ENCODE results near the gene TSEN54.

Gene TSEN54

DNA sequence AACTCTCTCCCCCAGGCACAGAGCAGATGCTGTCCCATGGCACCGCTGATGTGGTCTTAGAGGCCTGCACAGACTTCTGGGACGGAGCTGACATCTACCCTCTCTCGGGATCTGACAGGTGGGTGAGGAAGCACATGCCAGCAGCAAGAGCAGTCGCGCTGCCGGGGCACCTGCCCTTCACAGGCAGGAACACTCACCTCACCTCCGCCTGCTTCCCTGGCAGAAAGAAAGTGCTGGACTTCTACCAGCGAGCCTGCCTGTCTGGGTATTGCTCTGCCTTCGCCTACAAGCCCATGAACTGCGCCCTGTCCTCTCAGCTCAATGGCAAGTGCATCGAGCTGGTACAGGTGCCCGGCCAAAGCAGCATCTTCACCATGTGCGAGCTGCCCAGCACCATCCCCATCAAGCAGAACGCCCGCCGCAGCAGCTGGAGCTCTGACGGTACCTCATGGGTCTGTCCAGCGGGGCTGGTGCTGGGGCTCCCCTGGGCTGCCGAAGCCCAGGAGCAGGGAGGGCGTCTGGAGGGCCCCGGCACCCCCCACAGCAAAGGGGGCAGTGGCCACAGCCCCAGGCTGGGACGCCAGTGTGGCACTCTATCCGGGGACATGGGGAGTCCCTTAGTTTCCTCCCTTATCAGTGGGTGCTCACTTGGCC, 22.7 kb upstream of the TSEN54 start:
- no peak overlapping the region for H3K27ac Mint-ChIP-seq
- no peaks in the 10 kb centered on the region for H3K9me3 Mint-ChIP-seq
- H3K27me3 Mint-ChIP-seq (ENCODE audit: low read depth) = no peaks in the 10 kb centered on the region
- H3K4me3 Mint-ChIP-seq = no peak overlapping the region
- peaks cover 4% of the 10 kb centered on the region for H3K4me1 Mint-ChIP-seq (ENCODE audit: low read depth)
- H3K36me3 Mint-ChIP-seq (ENCODE audit: low read depth) = peaks cover 4% of the 10 kb centered on the region

DNA sequence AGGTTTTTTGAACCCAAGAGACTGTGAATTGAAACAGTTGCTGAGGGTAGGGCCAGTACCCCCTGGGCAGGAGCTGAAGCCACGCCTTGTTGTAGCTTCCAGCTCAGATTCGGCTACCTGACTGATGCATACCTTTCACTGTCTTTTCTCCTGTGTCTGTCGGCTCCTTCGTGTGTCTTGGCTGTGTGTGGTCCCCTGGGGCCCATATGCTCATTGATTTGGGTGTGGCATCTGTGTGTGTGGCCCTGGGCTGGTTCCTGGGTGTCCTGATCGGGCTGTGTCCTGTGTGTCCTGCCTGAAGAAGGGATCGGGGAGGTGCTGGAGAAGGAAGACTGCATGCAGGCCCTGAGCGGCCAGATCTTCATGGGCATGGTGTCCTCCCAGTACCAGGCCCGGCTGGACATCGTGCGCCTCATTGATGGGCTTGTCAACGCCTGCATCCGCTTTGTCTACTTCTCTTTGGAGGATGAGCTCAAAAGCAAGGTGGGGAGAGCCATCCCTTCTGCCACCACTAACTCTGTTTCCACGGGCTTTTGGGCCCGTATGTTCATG, 21.9 kb upstream of the TSEN54 start:
- H3K4me3 Mint-ChIP-seq = no peak overlapping the region

DNA sequence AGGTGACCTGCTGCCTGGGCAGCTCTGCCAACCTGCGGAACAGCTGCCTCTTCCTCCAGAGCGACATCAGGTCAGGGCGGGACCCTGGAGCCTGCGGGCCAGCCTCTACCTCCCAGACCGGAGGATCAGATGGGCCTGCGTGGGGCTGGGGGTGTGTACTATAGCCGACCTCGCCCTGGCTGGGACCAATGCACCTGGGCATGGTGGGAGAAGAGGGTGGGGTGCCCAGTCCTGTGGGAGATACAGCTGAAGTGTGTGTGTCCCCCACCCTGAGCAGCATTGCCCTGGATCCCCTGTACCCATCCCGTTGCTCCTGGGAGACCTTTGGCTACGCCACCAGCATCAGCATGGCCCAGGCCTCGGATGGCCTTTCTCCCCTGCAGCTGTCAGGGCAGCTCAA, 20.3 kb upstream of the TSEN54 start:
- Mint-ChIP-seq H3K27ac (no peak overlapping the region), H3K4me3 (no peak overlapping the region), H3K4me1 (ENCODE audit: low read depth) (peaks cover 4% of the 10 kb centered on the region), H3K27me3 (ENCODE audit: low read depth) (no peaks in the 10 kb centered on the region), H3K9me3 (no peaks in the 10 kb centered on the region), H3K36me3 (ENCODE audit: low read depth) (peaks cover 4% of the 10 kb centered on the region)

More for the DNA sequence above, 21.9 kb upstream of the TSEN54 start:
- Mint-ChIP-seq H3K9me3 (no peaks in the 10 kb centered on the region), H3K27ac (no peak overlapping the region), H3K36me3 (ENCODE audit: low read depth) (peaks cover 4% of the 10 kb centered on the region), H3K27me3 (ENCODE audit: low read depth) (no peaks in the 10 kb centered on the region), H3K4me1 (ENCODE audit: low read depth) (peaks cover 4% of the 10 kb centered on the region)

DNA sequence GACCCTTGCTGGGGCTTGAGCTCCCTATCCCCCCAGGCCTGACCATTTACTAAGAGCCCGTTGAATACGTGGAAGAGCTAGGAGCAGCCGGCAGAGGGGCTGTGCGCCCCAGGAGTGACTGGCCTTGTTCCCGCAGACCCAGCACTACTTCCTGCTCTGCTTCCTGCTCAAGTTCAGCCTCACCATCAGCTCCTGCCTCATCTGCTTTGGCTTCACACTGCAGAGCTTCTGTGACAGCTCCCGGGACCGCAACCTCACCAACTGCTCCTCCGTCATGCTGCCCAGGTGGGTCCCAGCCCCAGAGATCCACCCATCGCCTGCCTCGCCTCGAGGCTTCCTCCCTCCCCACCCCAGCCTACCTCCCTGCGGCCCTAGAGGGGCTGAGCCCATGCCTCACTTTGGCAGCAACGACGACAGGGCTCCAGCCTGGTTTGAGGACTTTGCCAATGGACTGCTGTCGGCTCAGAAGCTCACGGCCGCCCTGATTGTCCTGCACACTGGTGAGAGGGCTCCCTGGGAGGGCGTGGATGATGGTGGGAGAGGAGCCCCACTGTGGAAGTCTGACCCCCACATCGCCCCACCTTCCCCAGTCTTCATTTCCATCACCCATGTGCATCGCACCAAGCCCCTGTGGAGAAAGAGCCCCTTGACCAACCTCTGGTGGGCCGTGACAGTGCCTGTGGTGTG, 18.1 kb upstream of the TSEN54 start:
- no peak overlapping the region for H3K27ac Mint-ChIP-seq

DNA sequence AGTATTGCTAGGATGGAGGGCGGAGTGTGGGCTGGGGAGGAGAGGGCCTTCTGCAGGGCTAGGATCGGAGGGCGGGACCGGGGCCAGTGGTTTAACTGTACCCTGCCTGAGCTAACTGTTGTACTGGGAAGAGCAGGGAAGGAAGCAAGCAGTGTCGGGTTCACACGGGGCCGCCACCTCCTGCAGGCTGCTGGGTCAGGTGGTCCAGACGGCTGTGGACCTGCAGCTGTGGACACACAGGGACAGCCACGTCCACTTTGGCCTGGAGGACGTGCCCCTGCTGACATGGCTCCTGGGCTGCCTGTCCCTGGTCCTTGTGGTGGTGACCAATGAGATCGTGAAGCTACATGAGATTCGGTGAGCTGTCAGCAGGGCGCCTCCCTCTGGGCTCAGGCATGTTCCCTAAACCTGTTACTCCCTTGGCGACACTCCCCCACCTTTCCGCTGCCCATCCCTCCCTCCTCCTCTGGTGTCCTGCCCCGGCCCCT, 17.6 kb upstream of the TSEN54 start:
- Mint-ChIP-seq H3K27ac (no peak overlapping the region), H3K27me3 (ENCODE audit: low read depth) (no peaks in the 10 kb centered on the region), H3K4me1 (ENCODE audit: low read depth) (peaks cover 4% of the 10 kb centered on the region), H3K4me3 (no peak overlapping the region), H3K9me3 (no peaks in the 10 kb centered on the region), H3K36me3 (ENCODE audit: low read depth) (peaks cover 4% of the 10 kb centered on the region)

More for the DNA sequence above, 18.1 kb upstream of the TSEN54 start:
- no peaks in the 10 kb centered on the region for H3K9me3 Mint-ChIP-seq
- H3K4me3 Mint-ChIP-seq = no peak overlapping the region
- no peaks in the 10 kb centered on the region for H3K27me3 Mint-ChIP-seq (ENCODE audit: low read depth)
- peaks cover 4% of the 10 kb centered on the region for H3K4me1 Mint-ChIP-seq (ENCODE audit: low read depth)
- H3K36me3 Mint-ChIP-seq (ENCODE audit: low read depth) = peaks cover 4% of the 10 kb centered on the region

DNA sequence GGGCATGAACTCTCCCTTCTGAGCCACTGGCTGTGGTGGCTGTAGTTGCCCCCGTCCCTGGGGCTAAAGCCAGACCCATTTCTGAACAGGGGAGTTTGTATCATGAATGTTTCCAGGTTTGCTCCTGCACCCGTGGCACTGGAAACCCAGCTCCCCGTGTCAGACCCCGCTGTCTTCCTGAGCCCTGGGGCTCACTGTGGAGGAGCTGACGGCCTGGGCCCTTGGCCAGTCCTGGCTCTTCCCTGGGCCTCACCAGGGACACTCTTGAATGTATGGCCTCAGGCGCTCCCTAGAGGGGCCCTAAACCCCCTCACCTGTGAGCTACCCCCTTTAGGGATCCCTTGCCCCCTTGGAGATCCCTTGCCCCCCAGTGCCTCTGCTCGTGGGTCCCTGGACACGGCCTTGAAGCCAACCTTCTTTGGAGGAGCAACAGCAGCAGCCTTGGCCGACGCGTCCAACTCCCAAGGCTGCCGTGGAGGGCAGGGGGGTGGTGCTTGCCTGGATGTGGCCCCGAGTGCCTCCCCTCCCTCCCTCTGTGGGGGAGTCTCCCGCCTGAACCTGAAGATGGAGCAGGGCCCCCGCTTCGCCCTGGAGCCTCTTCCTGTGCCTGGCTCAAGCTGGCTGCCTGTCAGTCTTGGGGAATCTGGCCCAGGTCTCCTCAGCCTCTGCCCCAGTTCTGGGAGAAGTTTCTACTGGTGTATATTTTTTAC, 16.9 kb upstream of the TSEN54 start:
- Mint-ChIP-seq H3K27ac (no peak overlapping the region), H3K9me3 (no peaks in the 10 kb centered on the region), H3K4me3 (no peak overlapping the region), H3K36me3 (ENCODE audit: low read depth) (peaks cover 3% of the 10 kb centered on the region), H3K27me3 (ENCODE audit: low read depth) (no peaks in the 10 kb centered on the region), H3K4me1 (ENCODE audit: low read depth) (peaks cover 4% of the 10 kb centered on the region)

DNA sequence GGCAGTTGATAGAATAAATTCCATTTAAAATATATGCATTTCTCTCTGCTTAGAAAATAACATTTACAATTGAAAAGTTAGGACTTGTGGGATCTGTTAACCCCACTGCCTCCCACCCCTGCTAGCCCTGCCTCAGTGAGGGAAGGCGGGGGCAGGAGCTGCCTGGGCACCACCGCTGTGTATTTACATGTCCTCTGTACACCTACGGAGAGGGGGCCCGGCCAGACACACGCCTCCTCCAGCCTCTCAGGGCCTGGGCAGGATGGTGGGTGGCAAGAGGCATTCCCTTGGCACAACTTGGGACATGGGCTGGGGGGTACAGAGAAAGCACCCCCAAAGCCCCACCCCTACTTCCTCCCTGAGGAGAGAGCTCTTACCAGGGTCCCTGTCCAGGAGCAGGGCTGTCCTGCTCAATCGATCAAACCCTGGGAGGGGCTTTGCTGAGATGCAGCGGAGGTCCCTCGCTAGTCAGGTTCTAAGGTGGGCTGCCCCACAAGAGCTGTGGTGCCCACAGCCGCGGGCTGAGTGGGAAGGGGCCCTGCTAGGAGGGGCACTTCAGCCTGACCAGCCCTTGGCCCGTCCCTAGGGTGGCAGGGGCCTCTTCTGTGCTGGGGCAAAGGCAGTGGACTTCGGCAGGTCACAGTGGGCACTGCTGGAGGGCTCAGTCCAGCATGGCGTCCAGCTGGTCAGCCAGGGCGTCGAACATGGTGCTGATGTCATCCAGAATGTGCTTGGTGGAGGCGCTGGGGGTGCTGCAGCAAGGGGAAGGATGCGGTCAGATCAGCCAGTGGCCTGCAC, 15.7 kb upstream of the TSEN54 start:
- peaks cover 2% of the 10 kb centered on the region for H3K36me3 Mint-ChIP-seq (ENCODE audit: low read depth)
- H3K9me3 Mint-ChIP-seq = no peaks in the 10 kb centered on the region
- H3K27me3 Mint-ChIP-seq (ENCODE audit: low read depth) = no peaks in the 10 kb centered on the region
- H3K4me1 Mint-ChIP-seq (ENCODE audit: low read depth) = peaks cover 4% of the 10 kb centered on the region
- no peak overlapping the region for H3K27ac Mint-ChIP-seq
- no peak overlapping the region for H3K4me3 Mint-ChIP-seq

DNA sequence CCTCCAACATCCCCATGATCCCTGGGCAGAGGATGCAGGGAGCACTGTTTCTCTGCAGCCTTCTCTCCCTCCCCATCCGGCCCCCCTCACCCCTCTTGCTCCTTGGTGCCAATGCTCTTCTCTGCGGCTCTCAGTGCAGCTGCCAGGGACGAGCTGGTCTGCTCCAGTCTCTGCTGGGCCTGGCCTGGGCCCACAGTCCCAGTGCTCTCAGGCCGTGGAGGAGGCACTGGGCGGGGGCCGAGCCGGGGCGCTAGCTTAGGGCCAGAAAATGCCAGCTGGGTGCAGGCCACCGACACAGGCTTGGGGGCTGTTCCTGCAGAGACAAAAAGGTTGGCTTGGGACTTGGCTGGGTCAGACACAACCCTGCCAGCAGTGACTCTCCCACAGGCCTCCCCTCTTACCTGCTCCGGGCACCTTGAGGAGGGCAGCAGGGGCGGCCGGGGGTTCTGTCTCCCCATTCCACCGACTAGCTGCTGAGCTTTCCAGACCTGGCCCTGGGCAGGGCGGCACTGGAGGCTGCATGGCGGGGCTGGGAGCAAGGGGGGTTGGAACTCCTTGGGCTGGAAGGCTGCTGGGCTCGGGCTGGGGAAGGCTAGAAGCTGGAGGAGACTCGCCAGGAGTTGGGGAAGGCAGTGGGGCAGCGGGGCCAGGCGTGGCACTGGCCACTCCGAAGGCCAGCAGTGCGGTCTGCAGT, 14.8 kb upstream of the TSEN54 start:
- Mint-ChIP-seq H3K4me3 (no peak overlapping the region), H3K4me1 (ENCODE audit: low read depth) (peaks cover 4% of the 10 kb centered on the region), H3K36me3 (ENCODE audit: low read depth) (peaks cover 2% of the 10 kb centered on the region), H3K27me3 (ENCODE audit: low read depth) (no peaks in the 10 kb centered on the region), H3K9me3 (no peaks in the 10 kb centered on the region), H3K27ac (no peak overlapping the region)

DNA sequence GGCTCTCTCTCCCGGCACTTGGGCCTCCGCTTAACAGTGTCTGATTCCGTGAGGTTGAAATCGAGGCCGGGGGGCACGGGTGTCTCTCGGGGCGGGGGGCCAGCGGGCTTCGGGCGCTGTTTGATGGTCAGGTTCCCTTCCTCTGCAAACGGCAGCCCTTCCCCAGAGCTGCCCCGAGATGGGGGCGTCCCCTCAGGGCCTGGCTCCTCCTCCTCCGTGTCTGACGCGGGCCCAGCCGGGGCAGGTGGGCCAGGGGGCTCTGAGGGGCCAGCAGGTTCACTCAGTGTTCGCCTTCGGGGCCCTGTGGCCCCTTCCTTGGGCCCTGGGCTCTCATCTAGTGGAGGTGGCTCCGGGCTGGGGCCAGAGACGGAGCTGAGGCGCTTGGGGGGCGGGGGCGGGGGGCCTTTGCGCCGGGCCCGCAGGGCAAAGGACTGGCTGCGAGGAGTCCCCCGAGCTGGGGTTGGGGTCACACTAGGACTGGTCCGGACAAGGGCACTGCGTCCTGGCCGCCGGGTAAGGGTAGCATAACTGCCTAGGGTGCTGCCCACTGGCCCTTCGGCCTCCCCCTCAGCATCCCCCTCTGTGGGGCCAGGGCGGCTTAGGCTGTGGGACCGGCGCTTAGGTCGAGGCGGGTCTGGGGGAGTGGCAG, 14.1 kb upstream of the TSEN54 start:
- Mint-ChIP-seq H3K4me3 (no peak overlapping the region), H3K4me1 (ENCODE audit: low read depth) (peaks cover 4% of the 10 kb centered on the region), H3K27ac (no peak overlapping the region), H3K27me3 (ENCODE audit: low read depth) (no peaks in the 10 kb centered on the region), H3K36me3 (ENCODE audit: low read depth) (peaks cover 2% of the 10 kb centered on the region), H3K9me3 (no peaks in the 10 kb centered on the region)

DNA sequence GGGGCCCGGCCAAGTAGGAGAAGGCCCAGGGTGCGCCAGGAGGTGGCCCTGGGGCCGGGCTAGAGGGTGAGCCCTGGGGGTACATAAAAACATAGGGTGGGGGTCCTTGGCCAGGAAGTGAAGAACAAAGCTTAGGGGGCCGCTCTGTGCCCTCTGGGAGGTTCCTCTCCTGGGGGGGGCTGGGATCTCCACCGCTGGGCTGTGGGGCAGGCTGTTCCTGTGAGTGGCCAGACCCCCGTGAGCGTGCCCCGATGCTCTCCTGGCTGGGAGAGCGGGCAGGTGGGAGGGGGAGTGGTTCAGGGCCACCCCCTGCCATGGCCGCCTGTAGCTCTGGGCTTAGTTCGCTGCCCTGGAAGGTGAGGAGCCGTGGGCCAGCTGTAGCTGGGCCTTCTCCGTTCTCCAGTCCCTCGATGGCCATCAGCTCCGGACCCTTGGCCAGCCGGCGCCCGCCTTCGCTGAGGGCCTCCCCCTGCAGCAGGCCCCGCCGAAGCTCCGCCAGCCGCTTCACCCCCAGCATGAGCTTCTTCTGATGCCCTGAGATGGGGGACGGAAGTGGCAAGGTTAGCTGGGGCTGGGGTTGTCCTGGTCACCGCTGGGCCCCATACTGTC, 13.5 kb upstream of the TSEN54 start:
- Mint-ChIP-seq H3K4me3 (no peak overlapping the region), H3K27me3 (ENCODE audit: low read depth) (no peaks in the 10 kb centered on the region), H3K36me3 (ENCODE audit: low read depth) (no peaks in the 10 kb centered on the region), H3K27ac (no peak overlapping the region), H3K4me1 (ENCODE audit: low read depth) (peaks cover 1% of the 10 kb centered on the region), H3K9me3 (no peaks in the 10 kb centered on the region)

DNA sequence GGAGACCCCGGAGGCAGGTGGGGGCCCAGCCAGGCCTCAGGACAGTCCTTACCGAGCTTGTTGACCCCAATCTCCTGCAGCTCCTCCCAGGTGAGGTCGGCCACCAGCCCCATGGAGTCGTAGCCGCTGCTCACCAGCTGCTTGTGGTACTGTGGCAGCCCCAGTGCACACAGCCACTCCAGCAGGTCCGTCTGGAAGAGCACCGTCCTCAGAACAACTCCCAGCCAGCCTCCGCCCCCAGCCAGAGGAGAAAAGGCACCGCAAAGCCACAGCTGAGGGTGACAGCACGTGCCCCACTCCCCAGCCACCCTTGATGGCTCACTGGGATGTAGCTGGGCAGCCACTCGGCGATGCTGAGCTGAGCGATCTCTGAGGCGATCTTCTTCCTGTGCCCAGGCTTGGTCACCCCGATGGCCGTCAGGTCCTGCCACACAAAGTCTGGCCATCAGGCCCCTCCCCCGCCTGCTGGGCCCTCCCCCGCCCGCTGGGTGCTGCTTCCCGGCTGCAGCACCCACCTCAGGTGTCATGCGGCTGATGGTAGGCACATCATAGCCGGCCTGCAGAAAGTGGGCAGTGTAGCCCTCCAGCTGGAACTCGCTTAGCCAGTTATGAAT, 12.9 kb upstream of the TSEN54 start:
- H3K4me1 Mint-ChIP-seq (ENCODE audit: low read depth) = no peaks in the 10 kb centered on the region
- no peaks in the 10 kb centered on the region for H3K9me3 Mint-ChIP-seq
- no peak overlapping the region for H3K4me3 Mint-ChIP-seq
- no peak overlapping the region for H3K27ac Mint-ChIP-seq
- H3K27me3 Mint-ChIP-seq (ENCODE audit: low read depth) = no peaks in the 10 kb centered on the region
- no peaks in the 10 kb centered on the region for H3K36me3 Mint-ChIP-seq (ENCODE audit: low read depth)

DNA sequence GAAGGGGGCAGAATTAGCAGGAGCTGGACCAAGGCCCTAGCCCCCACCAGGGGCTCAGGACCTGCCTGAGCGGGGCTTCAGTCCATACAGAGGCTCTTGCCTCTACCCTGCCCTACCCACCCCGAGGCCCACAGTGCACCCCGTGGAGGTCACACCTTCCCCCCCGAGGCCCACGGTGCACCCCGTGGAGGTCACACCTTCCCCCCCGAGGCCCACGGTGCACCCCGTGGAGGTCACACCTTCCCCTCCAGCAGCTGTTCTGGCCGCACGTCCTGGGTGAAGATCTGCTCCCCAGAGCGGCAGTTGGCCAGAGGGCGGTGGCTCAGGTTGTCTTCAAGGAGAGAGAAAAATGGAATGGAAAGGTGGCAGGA, 12.4 kb upstream of the TSEN54 start:
- Mint-ChIP-seq H3K27ac (no peak overlapping the region), H3K36me3 (ENCODE audit: low read depth) (no peaks in the 10 kb centered on the region), H3K4me3 (no peak overlapping the region), H3K4me1 (ENCODE audit: low read depth) (no peaks in the 10 kb centered on the region), H3K27me3 (ENCODE audit: low read depth) (no peaks in the 10 kb centered on the region), H3K9me3 (no peaks in the 10 kb centered on the region)

Data from T-helper 1 cell treated with Interleukin-12 subunit alpha and Interleukin-12 subunit beta and Interleukin-4 antibody, amounts not matched to agents 30 μg/mL and 1 μg/mL, for 36 hours (primary cell).